ENCODE measurements around the gene COL11A2.

DNA sequence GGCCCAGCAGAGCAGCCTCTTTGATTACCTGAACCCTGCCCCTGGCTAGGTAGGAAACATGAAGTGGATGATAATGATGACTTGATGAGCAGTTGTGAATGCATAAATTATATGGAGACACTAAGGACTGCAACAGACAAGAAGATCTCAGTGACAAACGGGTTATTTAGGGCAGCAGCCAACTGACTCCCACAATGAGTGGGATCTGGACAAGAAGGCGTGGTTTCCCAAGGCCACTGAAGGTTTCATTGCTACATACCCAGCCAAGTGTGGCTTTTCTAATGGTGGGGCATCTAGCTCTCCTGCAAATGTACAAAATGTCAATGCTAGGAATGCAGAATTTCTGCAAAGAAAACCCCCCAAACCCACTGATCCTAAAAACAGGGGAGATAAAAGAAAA lies 45.5 kb upstream of the COL11A2 start:
- TF ChIP-seq, protein P1, sequence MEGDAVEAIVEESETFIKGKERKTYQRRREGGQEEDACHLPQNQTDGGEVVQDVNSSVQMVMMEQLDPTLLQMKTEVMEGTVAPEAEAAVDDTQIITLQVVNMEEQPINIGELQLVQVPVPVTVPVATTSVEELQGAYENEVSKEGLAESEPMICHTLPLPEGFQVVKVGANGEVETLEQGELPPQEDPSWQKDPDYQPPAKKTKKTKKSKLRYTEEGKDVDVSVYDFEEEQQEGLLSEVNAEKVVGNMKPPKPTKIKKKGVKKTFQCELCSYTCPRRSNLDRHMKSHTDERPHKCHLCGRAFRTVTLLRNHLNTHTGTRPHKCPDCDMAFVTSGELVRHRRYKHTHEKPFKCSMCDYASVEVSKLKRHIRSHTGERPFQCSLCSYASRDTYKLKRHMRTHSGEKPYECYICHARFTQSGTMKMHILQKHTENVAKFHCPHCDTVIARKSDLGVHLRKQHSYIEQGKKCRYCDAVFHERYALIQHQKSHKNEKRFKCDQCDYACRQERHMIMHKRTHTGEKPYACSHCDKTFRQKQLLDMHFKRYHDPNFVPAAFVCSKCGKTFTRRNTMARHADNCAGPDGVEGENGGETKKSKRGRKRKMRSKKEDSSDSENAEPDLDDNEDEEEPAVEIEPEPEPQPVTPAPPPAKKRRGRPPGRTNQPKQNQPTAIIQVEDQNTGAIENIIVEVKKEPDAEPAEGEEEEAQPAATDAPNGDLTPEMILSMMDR (IDR thresholded peaks at IDR 0.05) = no peak
- TF ChIP-seq, protein P2, sequence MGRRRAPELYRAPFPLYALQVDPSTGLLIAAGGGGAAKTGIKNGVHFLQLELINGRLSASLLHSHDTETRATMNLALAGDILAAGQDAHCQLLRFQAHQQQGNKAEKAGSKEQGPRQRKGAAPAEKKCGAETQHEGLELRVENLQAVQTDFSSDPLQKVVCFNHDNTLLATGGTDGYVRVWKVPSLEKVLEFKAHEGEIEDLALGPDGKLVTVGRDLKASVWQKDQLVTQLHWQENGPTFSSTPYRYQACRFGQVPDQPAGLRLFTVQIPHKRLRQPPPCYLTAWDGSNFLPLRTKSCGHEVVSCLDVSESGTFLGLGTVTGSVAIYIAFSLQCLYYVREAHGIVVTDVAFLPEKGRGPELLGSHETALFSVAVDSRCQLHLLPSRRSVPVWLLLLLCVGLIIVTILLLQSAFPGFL (CRISPR knock-in tag; IDR thresholded peaks at IDR 0.05; ENCODE audit: borderline replicate concordance) = no peak
- TF ChIP-seq NFATC4 (CRISPR knock-in tag; IDR thresholded peaks at IDR 0.05) (no peak), TEAD4 (CRISPR knock-in tag; IDR thresholded peaks at IDR 0.05) (no peak), ZNF263 (CRISPR knock-in tag; IDR thresholded peaks at IDR 0.05; ENCODE audit: low read depth) (no peak), NR3C1 (CRISPR knock-in tag; conservative IDR thresholded peaks at IDR 0.05; ENCODE audit: low read depth) (no peak), SP1 (CRISPR knock-in tag; conservative IDR thresholded peaks at IDR 0.05) (no peak)
- TF ChIP-seq, protein P3, sequence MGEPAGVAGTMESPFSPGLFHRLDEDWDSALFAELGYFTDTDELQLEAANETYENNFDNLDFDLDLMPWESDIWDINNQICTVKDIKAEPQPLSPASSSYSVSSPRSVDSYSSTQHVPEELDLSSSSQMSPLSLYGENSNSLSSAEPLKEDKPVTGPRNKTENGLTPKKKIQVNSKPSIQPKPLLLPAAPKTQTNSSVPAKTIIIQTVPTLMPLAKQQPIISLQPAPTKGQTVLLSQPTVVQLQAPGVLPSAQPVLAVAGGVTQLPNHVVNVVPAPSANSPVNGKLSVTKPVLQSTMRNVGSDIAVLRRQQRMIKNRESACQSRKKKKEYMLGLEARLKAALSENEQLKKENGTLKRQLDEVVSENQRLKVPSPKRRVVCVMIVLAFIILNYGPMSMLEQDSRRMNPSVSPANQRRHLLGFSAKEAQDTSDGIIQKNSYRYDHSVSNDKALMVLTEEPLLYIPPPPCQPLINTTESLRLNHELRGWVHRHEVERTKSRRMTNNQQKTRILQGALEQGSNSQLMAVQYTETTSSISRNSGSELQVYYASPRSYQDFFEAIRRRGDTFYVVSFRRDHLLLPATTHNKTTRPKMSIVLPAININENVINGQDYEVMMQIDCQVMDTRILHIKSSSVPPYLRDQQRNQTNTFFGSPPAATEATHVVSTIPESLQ (CRISPR knock-in tag; IDR thresholded peaks at IDR 0.05) = no peak
- TF ChIP-seq, protein P4, sequence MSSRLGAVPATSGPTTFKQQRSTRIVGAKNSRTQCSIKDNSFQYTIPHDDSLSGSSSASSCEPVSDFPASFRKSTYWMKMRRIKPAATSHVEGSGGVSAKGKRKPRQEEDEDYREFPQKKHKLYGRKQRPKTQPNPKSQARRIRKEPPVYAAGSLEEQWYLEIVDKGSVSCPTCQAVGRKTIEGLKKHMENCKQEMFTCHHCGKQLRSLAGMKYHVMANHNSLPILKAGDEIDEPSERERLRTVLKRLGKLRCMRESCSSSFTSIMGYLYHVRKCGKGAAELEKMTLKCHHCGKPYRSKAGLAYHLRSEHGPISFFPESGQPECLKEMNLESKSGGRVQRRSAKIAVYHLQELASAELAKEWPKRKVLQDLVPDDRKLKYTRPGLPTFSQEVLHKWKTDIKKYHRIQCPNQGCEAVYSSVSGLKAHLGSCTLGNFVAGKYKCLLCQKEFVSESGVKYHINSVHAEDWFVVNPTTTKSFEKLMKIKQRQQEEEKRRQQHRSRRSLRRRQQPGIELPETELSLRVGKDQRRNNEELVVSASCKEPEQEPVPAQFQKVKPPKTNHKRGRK (CRISPR knock-in tag; IDR thresholded peaks at IDR 0.05; ENCODE audit: borderline replicate concordance) = no peak
- TF ChIP-seq, protein P5, sequence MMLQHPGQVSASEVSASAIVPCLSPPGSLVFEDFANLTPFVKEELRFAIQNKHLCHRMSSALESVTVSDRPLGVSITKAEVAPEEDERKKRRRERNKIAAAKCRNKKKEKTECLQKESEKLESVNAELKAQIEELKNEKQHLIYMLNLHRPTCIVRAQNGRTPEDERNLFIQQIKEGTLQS (CRISPR knock-in tag; conservative IDR thresholded peaks at IDR 0.05) = no peak
- TF ChIP-seq, protein P6, sequence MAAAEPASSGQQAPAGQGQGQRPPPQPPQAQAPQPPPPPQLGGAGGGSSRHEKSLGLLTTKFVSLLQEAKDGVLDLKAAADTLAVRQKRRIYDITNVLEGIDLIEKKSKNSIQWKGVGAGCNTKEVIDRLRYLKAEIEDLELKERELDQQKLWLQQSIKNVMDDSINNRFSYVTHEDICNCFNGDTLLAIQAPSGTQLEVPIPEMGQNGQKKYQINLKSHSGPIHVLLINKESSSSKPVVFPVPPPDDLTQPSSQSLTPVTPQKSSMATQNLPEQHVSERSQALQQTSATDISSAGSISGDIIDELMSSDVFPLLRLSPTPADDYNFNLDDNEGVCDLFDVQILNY (CRISPR knock-in tag; IDR thresholded peaks at IDR 0.05) = no peak
